Esophagus muscularis mucosa (tissue), 4 donors: Measurements from ENCODE around the gene NRIP1. TPM values are rescaled to one million over a fixed set of nuclear protein-coding genes. Genes with fewer than 3 reads are reported as not detected.

Source experiments
- DNase-seq: peaks from one replicate; pipeline ENCODE4 v3.0.0-alpha.2; 2017; ENCODE audit errors: extremely low spot score
- H3K27ac ChIP-seq, 4 donors: fragments of 200-600 bp; sonication (generic); replicated peaks in 1 of 4; 1 replicate in 3 of 4; 2 replicates in 1 of 4; pipeline ENCODE4 v1.5.1; 2016 to 2019; ENCODE audit warnings: mild to moderate bottlenecking in 1 of 4
- H3K27me3 ChIP-seq, 4 donors: fragments of 200-600 bp; sonication (generic); one replicate each; pipeline versions ENCODE4 v1.5.1 to v1.6.0; 2016 to 2019
- H3K36me3 ChIP-seq, 4 donors: fragments of 200-600 bp; sonication (generic); one replicate each; pipeline ENCODE4 v1.5.1; 2016 to 2019
- H3K4me1 ChIP-seq, 4 donors: fragments of 200-600 bp; sonication (generic); one replicate each; pipeline ENCODE4 v1.5.1; 2016 to 2019
- H3K4me3 ChIP-seq, 4 donors: fragments of 200-600 bp; sonication (generic); 1 replicate in 2 of 4; 2 replicates in 2 of 4; pipeline ENCODE4 v1.5.1; 2016 to 2019; ENCODE audit warnings: mild to moderate bottlenecking in 4 of 4, moderate library complexity in 1 of 4
- H3K9me3 ChIP-seq, 4 donors: fragments of 200-600 bp; sonication (generic); 1 replicate in 3 of 4; 2 replicates in 1 of 4; pipeline ENCODE4 v1.5.1; 2016 to 2019
- EP300 ChIP-seq: sonication (generic); formaldehyde crosslinking; IDR thresholded peaks from one replicate; pipeline ENCODE4 v1.6.1; 2017; ENCODE audit warnings: antibody characterized with exemption
- POLR2A ChIP-seq: fragments of 450-650 bp; IDR thresholded peaks from one replicate; pipeline ENCODE4 v1.6.1; 2017; ENCODE audit warnings: antibody characterized with exemption, moderate library complexity, mild to moderate bottlenecking, low read depth
- POLR2AphosphoS5 ChIP-seq, 2 donors: sonication (generic); formaldehyde crosslinking; IDR thresholded peaks; one replicate each; pipeline ENCODE4 v1.6.1; 2017; ENCODE audit warnings: antibody characterized with exemption in 2 of 2
- WGBS: methylation state at CpG from one replicate; pipeline ENCODE4 v1.1.5; 2018; 5-methylcytosine and 5-hydroxymethylcytosine counted together
- intact Hi-C: fragments of 100-400 bp; cut with DNase I; formaldehyde crosslinking; loops from one replicate; pipeline ENCODE4 v1.15.1; 2023
- total RNA-seq, 4 donors: library from RNA; depleted of rRNA; stranded (reverse); fragments of >200 nt; gene quantifications; one replicate each; pipeline versions ENCODE4 v1.1.0 to v1.2.1, GENCODE V29; 2016
- TF ChIP-seq, protein P1 (sequence below), 3 experiments: fragments of 200-600 bp in 2 of 3; fragments of 450-650 bp in 1 of 3; sonication (generic) in 2 of 3; IDR thresholded peaks; one replicate each; pipeline ENCODE4 v1.5.1; 2017 to 2019; ENCODE audit warnings: antibody characterized with exemption in 3 of 3, mild to moderate bottlenecking in 2 of 3, moderate library complexity in 1 of 3

NRIP1 gene
- total RNA-seq, 4 donors from 2014 or later = 21.7 to 33.3 (median 28.5) TPM

DNA sequence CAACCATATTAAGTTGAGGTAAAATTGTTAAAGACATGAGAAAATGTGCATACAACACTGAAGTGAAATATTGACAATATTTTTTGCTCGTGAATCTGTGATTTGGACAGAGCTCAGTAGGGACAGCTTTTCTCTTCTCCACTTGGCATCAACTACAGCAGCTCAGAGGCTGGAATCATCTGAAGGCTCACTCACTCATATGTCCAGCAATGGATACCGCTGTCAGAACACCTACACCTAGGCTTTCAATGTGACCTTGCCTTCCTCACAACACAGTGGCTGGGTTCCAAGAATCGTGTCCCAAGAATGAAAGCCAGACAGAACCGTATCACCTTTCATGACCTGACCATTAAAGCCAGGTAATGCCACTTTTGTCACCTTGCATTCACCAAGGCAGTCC lies 115.2 kb downstream of the NRIP1 start:
- WGBS = 88% methylated on average over 4 of the region's 4 CpGs
- TF ChIP-seq POLR2A = no peak
- TF ChIP-seq, protein P1, sequence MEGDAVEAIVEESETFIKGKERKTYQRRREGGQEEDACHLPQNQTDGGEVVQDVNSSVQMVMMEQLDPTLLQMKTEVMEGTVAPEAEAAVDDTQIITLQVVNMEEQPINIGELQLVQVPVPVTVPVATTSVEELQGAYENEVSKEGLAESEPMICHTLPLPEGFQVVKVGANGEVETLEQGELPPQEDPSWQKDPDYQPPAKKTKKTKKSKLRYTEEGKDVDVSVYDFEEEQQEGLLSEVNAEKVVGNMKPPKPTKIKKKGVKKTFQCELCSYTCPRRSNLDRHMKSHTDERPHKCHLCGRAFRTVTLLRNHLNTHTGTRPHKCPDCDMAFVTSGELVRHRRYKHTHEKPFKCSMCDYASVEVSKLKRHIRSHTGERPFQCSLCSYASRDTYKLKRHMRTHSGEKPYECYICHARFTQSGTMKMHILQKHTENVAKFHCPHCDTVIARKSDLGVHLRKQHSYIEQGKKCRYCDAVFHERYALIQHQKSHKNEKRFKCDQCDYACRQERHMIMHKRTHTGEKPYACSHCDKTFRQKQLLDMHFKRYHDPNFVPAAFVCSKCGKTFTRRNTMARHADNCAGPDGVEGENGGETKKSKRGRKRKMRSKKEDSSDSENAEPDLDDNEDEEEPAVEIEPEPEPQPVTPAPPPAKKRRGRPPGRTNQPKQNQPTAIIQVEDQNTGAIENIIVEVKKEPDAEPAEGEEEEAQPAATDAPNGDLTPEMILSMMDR (IDR thresholded peaks at IDR 0.05) = no peak
- TF ChIP-seq EP300 = no peak
- TF ChIP-seq POLR2AphosphoS5 (IDR thresholded peaks at IDR 0.05) = no peak
- H3K9me3 ChIP-seq = peaks cover 0 to 7% (median 2%) of the 10 kb centered on the region in 4 donors

DNA sequence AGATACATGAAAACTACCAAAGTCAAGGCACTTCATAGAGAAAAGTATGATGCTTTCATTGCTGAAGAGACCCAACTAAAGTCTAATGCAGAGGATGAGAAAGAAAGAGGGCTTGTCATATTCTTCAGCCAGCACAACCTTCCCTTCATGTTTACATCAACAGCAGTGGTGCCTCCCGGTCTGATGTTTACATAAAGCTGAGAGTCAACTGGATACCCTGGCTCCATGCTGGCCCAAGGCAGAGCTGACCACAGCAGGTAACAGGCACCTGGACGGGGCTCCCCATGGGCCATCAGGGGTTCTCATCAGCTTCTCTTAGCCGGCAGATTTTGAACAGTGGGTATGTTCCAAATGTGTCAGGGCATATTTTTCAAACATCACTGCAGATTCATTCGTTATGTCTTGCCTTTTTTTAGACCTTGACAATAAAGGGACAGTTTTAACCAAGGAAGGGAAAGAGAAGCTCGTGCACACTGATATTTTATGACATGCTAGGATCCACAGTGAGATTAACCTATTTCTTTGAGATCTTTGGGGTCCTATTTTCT lies 117.1 kb downstream of the NRIP1 start:
- H3K4me1 ChIP-seq = no peaks in the 10 kb centered on the region
- H3K4me3 ChIP-seq = no peak overlapping the region
- DNase-seq = no peak
- TF ChIP-seq EP300 = no peak
- TF ChIP-seq POLR2AphosphoS5 (IDR thresholded peaks at IDR 0.05) = no peak
- TF ChIP-seq, protein P1 (IDR thresholded peaks at IDR 0.05) = no peak
- TF ChIP-seq POLR2A = no peak
- intact Hi-C loops = no loop called here
- H3K27ac ChIP-seq = no peak overlapping the region
- no peaks in the 10 kb centered on the region for H3K36me3 ChIP-seq
- 75% methylated on average over 5 of the region's 5 CpGs for WGBS
- no peaks in the 10 kb centered on the region for H3K27me3 ChIP-seq
- peaks cover 0 to 7% (median 2%) of the 10 kb centered on the region in 4 donors for H3K9me3 ChIP-seq

More for the DNA sequence above, 115.2 kb downstream of the NRIP1 start:
- no peaks in the 10 kb centered on the region for H3K27me3 ChIP-seq
- H3K4me3 ChIP-seq = no peak overlapping the region
- no peak overlapping the region for H3K27ac ChIP-seq
- no peak for DNase-seq
- intact Hi-C loops = no loop called here
- H3K36me3 ChIP-seq = no peaks in the 10 kb centered on the region
- H3K4me1 ChIP-seq = no peaks in the 10 kb centered on the region

DNA sequence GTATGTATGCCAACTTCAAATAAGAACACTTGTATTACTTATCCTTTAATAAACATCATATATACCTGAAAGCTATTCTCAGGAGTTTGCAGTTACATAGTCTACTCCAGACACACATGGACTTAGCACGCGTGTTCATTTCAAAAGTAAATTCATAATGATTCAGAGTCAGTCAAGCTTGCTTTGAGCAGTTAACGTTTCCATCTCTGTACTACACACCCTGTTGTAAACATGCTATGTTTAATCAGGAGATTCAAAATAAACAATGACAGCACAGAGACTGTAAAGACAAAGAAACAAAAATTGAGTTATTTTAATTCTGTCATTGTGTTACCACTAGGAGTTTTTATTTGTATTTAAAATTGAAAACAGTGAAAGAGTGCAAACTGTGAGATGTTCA lies 119.6 kb downstream of the NRIP1 start:
- intact Hi-C loops = no loop called here
- whole genome bisulfite sequencing = 88% methylated on average over 3 of the region's 3 CpGs
- H3K4me1 ChIP-seq = no peaks in the 10 kb centered on the region
- no peaks in the 10 kb centered on the region for H3K36me3 ChIP-seq
- H3K4me3 ChIP-seq = no peak overlapping the region
- peaks cover 0 to 7% (median 2%) of the 10 kb centered on the region in 4 donors for H3K9me3 ChIP-seq
- H3K27me3 ChIP-seq = no peaks in the 10 kb centered on the region
- TF ChIP-seq, protein P1 (IDR thresholded peaks at IDR 0.05) = no peak
- TF ChIP-seq POLR2A (no peak), EP300 (no peak), POLR2AphosphoS5 (IDR thresholded peaks at IDR 0.05) (no peak)
- no peak for DNase-seq
- no peak overlapping the region for H3K27ac ChIP-seq

DNA sequence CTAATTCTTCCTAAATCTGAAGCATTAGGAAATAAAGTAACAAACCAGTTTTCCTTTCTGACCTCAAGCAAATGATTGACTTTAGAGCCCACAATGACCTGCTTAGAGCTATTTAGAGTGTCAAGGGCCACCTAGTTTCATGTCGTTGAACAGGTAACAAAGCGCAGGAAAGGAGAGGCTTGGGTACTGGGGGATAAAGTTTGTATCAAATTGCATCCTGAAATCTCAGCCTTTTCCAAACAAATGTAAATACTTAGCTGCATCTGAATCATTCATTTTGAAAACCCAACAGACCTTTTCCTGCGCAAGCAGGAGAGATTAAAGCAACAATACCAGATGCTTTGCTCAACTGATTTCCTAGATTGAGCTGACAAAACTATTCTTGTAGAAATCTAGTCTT lies 121.2 kb downstream of the NRIP1 start:
- intact Hi-C loops = no loop called here
- WGBS = 83% methylated on average over 3 of the region's 3 CpGs
- TF ChIP-seq POLR2AphosphoS5 (IDR thresholded peaks at IDR 0.05) = no peak
- TF ChIP-seq POLR2A = no peak
- no peak for TF ChIP-seq EP300
- TF ChIP-seq, protein P1 (IDR thresholded peaks at IDR 0.05) = no peak

More for the DNA sequence above, 121.2 kb downstream of the NRIP1 start:
- Histone ChIP-seq H3K4me3 (no peak overlapping the region), H3K27me3 (no peaks in the 10 kb centered on the region), H3K27ac (no peak overlapping the region), H3K36me3 (no peaks in the 10 kb centered on the region), H3K9me3 (peaks cover 0 to 5% (median 1%) of the 10 kb centered on the region in 4 donors), H3K4me1 (no peaks in the 10 kb centered on the region)
- DNase-seq = no peak
